Large intestine (tissue), 3 donors: Measurements from ENCODE around the gene MACROH2A1. TPM values are rescaled to one million over a fixed set of nuclear protein-coding genes. Genes with fewer than 3 reads are reported as not detected.

Experiments
- DNase-seq, 2 donors: peaks; one replicate each; pipeline versions ENCODE4 v3.0.0 to v3.0.0-alpha.2; 2013
- H3K27ac ChIP-seq: one replicate; pipeline ENCODE4 v1.5.1; 2013; ENCODE audit warnings: low read length
- H3K27me3 ChIP-seq: 2 replicates; pipeline ENCODE4 v1.6.1; 2013; ENCODE audit warnings: low read length; ENCODE audit not compliant: control insufficient read depth, insufficient read depth
- H3K36me3 ChIP-seq: 2 replicates; pipeline ENCODE4 v1.6.1; 2013; ENCODE audit warnings: low read length; ENCODE audit not compliant: control insufficient read depth, insufficient read depth
- H3K4me1 ChIP-seq: one replicate; pipeline ENCODE4 v1.6.1; 2013; ENCODE audit warnings: low read length; ENCODE audit not compliant: control insufficient read depth, insufficient read depth
- H3K4me3 ChIP-seq: one replicate; pipeline ENCODE4 v1.5.1; 2013; ENCODE audit warnings: low read length
- H3K9me3 ChIP-seq: one replicate; pipeline ENCODE4 v1.6.1; 2013; ENCODE audit warnings: mild to moderate bottlenecking, low read depth, low read length, moderate library complexity; ENCODE audit not compliant: control insufficient read depth
- WGBS: methylation state at CpG from one replicate; pipeline ENCODE4 v1.1.5; 2013; ENCODE audit warnings: low lambda C conversion rate; ENCODE audit not compliant: insufficient coverage; 5-methylcytosine and 5-hydroxymethylcytosine counted together
- polyA plus RNA-seq: library from polyadenylated mRNA; unstranded; fragments of 120-200 nt; gene quantifications from one replicate; pipeline ENCODE4 v1.2.1, GENCODE V29; 2013

Gene MACROH2A1
- polyA plus RNA-seq, 1 donor = 312 TPM

- peak in 1 of 2 donors; percentile 27 for DNase-seq
- Histone ChIP-seq H3K27ac (no peak overlapping the region), H3K9me3 (no peaks in the 10 kb centered on the region), H3K27me3 (no peaks in the 10 kb centered on the region), H3K4me3 (no peak overlapping the region), H3K4me1 (no peaks in the 10 kb centered on the region), H3K36me3 (peaks cover 83% of the 10 kb centered on the region)
- no CpG with 5 or more reads among the region's 4 CpGs for WGBS
These were observed 44.9 kb downstream of the MACROH2A1 start for GRCh38 chr5:135353952-135354721.

GRCh38 chr5:135350536-135350935, 48.5 kb downstream of the MACROH2A1 start:
- Histone ChIP-seq H3K36me3 (peaks cover 79% of the 10 kb centered on the region), H3K4me3 (no peak overlapping the region), H3K27ac (no peak overlapping the region), H3K4me1 (peaks cover 26% of the 10 kb centered on the region), H3K27me3 (no peaks in the 10 kb centered on the region), H3K9me3 (no peaks in the 10 kb centered on the region)
- DNase-seq = no peak
- no CpG with 5 or more reads among the region's 10 CpGs for WGBS

- Histone ChIP-seq H3K36me3 (peaks cover 79% of the 10 kb centered on the region), H3K27ac (no peak overlapping the region), H3K9me3 (no peaks in the 10 kb centered on the region), H3K4me3 (no peak overlapping the region), H3K4me1 (peaks cover 32% of the 10 kb centered on the region), H3K27me3 (no peaks in the 10 kb centered on the region)
- no peak for DNase-seq
These were observed 49.1 kb downstream of the MACROH2A1 start for GRCh38 chr5:135349886-135350285.

GRCh38 chr5:135349451-135349850, 49.6 kb downstream of the MACROH2A1 start:
- no CpG with 5 or more reads among the region's 1 CpG for WGBS
- H3K4me3 ChIP-seq = no peak overlapping the region
- H3K36me3 ChIP-seq = peaks cover 80% of the 10 kb centered on the region
- H3K27me3 ChIP-seq = no peaks in the 10 kb centered on the region
- DNase-seq = no peak
- H3K9me3 ChIP-seq = no peaks in the 10 kb centered on the region
- no peak overlapping the region for H3K27ac ChIP-seq
- H3K4me1 ChIP-seq = peaks cover 36% of the 10 kb centered on the region

- Histone ChIP-seq H3K27ac (no peak overlapping the region), H3K4me1 (peaks cover 38% of the 10 kb centered on the region), H3K9me3 (no peaks in the 10 kb centered on the region), H3K36me3 (peaks cover 80% of the 10 kb centered on the region), H3K4me3 (no peak overlapping the region), H3K27me3 (no peaks in the 10 kb centered on the region)
- WGBS = no CpG with 5 or more reads among the region's 1 CpG
- DNase-seq = no peak
These were observed 50.1 kb downstream of the MACROH2A1 start for GRCh38 chr5:135348918-135349317.

- WGBS = no CpG with 5 or more reads among the region's 4 CpGs
- Histone ChIP-seq H3K27ac (peak overlapping the region; percentile 81), H3K4me1 (peaks cover 44% of the 10 kb centered on the region), H3K27me3 (no peaks in the 10 kb centered on the region), H3K4me3 (no peak overlapping the region), H3K36me3 (peaks cover 80% of the 10 kb centered on the region), H3K9me3 (no peaks in the 10 kb centered on the region)
- DNase-seq = no peak
These were observed 51.6 kb downstream of the MACROH2A1 start for GRCh38 chr5:135347392-135347791.

GRCh38 chr5:135345956-135346731, 52.9 kb downstream of the MACROH2A1 start:
- Histone ChIP-seq H3K4me1 (peaks cover 57% of the 10 kb centered on the region), H3K4me3 (no peak overlapping the region), H3K36me3 (peaks cover 85% of the 10 kb centered on the region), H3K27me3 (no peaks in the 10 kb centered on the region), H3K27ac (peak overlapping the region; percentile 81), H3K9me3 (no peaks in the 10 kb centered on the region)
- WGBS = 0% methylated on average over 1 of the region's 5 CpGs
- peak; percentile 84 to 94 for DNase-seq

- no peaks in the 10 kb centered on the region for H3K27me3 ChIP-seq
These were observed 54.7 kb downstream of the MACROH2A1 start for GRCh38 chr5:135344349-135344748.

GRCh38 chr5:135343413-135343812, 55.6 kb downstream of the MACROH2A1 start:
- Histone ChIP-seq H3K27me3 (no peaks in the 10 kb centered on the region), H3K4me3 (no peak overlapping the region), H3K4me1 (peaks cover 78% of the 10 kb centered on the region), H3K27ac (no peak overlapping the region), H3K36me3 (peaks cover 84% of the 10 kb centered on the region), H3K9me3 (no peaks in the 10 kb centered on the region)
- no peak for DNase-seq
- 83% methylated on average over 2 of the region's 10 CpGs for WGBS

More at GRCh38 chr5:135344349-135344748, 54.7 kb downstream of the MACROH2A1 start:
- WGBS = no CpG with 5 or more reads among the region's 3 CpGs
- DNase-seq = no peak
- H3K4me3 ChIP-seq = no peak overlapping the region
- H3K27ac ChIP-seq = no peak overlapping the region
- peaks cover 84% of the 10 kb centered on the region for H3K36me3 ChIP-seq
- H3K9me3 ChIP-seq = no peaks in the 10 kb centered on the region
- peaks cover 72% of the 10 kb centered on the region for H3K4me1 ChIP-seq

GRCh38 chr5:135342551-135342875, 56.5 kb downstream of the MACROH2A1 start:
- peaks cover 86% of the 10 kb centered on the region for H3K36me3 ChIP-seq
- DNase-seq = peak in 1 of 2 donors; percentile 32
- H3K4me1 ChIP-seq = peaks cover 71% of the 10 kb centered on the region
- H3K27me3 ChIP-seq = no peaks in the 10 kb centered on the region
- H3K9me3 ChIP-seq = no peaks in the 10 kb centered on the region
- no peak overlapping the region for H3K4me3 ChIP-seq
- H3K27ac ChIP-seq = peak overlapping the region; percentile 69
- WGBS = no CpG with 5 or more reads among the region's 4 CpGs
